GM21447 (cell line): Measurements from ENCODE around the gene PBOV1.
"Not testable (repeated sequence)": the region's sequence is repeated elsewhere in the genome, so short reads cannot be mapped to it uniquely, and the experiment has no call there.

Experiments used
- ATAC-seq: cut with Tn5 transposase; IDR thresholded peaks from one replicate; pipeline ENCODE4 v1.9.1; 2021; ENCODE audit not compliant: unreplicated experiment

The PBOV1 gene

DNA sequence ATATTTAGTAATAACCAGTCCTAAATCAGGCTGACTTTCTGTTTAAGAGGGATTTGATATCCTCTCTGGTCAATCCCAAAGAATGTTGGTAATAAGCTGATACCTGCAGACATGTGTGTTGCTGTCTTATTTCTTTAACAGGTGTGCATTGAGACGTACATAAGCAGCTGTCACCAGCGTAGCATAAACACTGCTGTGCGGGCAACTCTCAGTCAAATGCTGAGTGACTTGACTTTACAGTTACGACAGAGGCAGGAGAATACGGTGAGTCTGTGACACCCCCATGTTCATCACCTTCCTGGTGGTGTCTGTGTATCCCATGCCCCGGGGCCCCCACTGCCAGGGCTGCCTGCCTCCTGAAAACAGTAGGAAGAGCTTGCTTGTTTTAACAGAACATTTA, 20.1 kb upstream of the PBOV1 start:
- ATAC-seq: no peak

DNA sequence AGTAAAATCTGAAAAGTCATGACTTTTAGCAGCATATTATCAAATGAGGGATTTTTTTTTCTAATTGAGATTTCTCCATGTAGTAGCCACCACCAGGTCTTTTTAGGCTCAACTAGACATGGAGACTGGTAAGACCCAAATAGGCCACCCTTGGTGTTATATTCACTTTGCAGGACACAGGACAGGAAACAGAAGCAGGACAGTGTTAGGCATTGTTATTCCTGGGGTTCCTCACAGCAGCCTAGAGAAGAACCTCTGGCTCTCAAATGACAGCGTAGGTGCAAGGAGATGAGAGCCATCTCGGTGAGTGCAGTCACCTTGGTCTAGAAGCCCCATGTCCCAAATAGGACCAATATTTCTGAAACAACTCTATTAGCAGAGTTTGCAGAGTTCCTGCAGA, 19.2 kb upstream of the PBOV1 start:
- ATAC-seq: no peak

DNA sequence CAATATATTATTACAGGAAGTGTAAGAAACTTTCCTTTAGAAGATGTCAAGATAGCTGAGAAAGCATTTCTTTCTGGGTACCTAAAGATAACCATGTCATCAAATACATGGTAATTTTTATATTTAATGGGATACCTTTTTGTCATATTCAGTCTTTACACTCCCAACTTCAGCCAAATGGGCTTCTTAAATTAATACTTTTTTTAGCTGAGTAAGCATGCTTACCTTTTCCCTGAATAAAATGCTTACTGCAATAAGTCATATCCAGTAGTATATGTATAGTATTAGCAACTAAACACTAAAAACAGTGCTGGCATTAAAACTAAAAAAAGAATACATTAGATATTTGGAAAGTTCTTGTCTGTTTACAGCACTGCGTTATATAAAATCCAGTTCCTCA, 17.4 kb upstream of the PBOV1 start:
- ATAC-seq: no peak

DNA sequence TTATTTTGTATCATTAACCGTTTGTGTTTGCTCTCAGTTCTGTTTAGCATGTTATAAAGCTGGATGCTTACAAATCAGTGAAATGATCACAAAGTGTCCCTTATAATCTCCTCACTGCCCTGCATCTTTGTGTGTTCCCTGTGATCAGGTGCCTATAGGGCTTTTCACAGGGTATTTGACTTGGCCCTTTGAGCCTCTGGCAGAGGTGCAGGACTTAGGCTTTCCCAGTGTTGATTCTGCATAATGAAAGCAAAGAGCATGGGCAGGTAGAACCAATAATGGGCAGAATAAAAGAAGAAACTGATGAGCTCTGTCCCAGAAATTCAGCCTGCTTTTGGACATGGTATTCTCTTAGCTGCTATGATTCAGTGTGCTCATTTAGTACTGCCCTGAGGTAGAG, 16.9 kb upstream of the PBOV1 start:
- ATAC-seq: no peak

DNA sequence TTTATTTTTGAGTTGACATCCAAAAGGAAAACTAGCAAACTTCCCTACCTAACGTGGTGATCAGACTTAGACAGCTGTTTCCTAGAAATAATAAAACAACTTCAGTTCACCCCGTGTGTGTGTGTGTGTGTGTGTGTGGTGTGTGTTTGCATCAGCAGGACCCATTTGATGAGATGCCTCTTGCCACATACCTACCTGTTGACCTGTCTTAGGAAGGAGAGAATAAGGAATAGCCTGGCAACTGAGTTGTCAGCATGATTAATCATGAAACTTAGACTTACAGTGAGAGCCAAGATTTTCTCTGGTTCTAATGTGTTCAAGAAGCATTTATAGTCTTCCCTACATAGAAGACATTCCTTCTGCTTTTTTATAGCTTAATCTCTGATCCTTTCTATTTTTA, 16.1 kb upstream of the PBOV1 start:
- ATAC-seq: no peak

DNA sequence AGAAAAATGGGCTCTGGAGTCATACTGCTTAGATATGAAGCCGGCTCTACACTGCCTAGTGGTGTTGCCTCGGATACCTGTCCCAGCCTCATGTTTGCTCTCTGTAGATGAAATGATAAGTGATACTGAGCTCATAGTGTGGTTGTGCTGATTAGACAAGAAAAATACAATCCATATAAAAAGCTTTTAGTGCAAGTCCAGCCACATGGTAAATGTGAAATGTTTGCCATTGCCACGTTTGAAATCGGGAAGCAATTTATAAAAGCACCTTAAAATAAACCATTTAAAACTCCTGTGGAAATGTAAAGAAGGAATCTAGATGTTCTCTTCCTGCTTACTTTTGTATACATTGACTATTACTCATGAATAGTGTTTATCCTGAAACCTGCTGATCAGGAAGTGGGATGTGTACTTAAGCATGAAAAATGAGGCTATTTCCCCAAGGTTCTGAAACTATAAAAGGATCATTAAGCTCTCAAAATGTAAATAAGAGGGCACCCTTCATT, 13.1 kb upstream of the PBOV1 start:
- no peak for ATAC-seq

DNA sequence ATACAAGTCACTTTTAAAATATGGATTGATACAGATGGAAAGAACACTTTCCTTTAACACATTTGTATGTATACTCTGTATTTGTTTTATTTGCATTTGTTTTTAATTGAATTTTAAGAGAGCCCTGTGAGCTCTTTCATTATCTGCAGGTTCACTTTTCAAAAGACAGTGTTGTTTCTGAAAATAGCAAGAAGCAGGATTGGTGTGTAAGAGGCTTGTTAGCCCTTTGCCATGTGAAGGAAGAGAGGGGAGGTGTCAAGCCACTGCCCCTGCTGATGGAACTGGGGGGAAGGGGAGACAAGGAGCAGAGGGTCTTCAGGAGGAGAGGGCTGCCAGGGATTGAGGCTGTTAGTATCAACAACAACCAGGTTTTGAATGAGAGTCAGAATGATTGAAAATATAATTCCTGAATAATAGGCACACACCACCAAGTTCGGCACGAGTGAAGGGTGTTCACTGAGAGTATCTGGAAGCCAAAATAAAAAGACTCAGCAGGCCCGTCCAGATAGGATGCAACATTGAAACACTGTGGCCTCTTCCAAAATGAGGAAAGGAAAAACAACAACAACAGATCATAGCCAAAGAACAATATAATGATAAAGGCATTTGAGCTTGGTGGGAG, 12.6 kb upstream of the PBOV1 start:
- no peak for ATAC-seq

DNA sequence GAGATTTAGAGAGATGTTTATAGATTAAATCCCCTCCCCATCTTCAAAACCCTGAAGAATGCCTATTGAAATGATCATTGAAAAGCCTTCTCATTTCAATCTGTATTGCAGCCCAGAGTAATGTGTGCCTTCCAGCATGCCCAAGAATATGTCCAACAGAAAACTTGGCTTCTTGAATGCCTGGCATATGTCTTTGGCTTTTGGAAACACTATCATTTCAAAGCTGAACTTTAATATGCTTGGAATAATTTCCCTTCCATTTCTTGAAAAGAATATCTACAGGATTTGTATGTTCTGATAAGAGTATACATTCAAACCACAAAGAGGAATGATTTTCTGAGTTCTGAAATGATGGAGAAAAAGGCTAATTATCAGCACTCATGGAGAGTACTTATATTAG, 11.9 kb upstream of the PBOV1 start:
- ATAC-seq: no peak

DNA sequence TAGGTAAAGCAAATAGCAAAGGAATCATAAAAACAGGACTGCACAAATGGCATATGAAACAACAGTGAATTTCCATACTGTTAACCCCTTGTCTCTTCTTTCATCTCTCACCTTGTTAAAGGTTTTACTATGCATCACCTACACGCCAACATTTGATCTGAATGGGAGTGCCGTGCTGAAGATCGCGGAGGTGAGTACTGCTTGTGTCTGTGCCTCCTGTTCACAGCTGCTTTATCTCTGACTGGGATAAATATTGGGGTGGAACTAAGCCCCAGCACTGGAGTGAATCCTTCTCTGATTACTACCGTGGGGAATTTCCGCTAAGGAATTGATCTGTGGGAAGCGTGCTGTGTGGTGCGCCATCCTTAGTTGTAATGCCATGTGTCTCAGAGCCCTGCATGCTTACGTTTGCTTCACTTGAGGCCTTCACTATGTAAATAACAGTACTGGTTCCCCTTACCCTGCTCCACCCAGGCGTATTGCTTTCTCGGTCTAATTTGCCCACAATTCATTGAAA, 11.4 kb upstream of the PBOV1 start:
- no peak for ATAC-seq

DNA sequence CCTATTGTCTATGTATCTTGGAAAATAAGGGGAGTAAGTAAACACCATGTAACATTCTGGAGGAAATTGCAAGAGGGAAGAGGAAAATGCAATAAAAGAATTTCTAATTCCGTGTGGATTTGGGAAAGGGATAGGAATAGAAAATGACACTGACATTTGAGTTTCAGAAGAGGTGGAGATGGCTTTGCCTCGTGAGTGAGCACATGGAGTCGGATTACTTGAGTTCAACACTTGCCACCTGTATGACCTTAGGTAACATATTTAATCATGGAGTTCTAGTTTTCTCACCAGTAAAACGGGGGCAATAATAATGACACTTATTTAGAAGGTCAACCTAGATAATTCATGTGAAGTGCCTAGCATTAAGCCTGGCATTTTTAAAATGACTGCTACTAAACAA, 10.8 kb upstream of the PBOV1 start:
- ATAC-seq: no peak

DNA sequence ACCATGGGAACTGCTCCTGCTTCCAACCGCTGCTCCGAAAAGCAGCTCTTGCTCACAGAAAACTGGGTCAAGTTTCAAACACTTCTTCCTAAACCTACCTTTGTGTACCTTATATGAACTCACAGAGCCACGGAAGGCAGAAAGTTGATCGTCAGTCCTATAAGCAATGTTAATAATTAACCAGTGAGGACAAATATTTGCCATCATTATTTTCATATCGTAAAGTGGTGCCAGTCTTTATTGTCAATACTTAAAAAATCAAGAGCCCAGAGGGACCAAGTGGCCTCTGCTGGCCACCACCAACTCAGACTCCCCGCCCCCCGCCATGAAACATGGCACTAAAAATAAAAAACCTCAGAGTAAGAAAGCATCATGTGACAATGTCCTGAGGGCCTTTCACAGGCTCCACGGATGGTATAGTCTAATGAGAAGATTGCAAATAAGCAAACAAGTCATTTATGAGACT, 9.1 kb upstream of the PBOV1 start:
- no peak for ATAC-seq

DNA sequence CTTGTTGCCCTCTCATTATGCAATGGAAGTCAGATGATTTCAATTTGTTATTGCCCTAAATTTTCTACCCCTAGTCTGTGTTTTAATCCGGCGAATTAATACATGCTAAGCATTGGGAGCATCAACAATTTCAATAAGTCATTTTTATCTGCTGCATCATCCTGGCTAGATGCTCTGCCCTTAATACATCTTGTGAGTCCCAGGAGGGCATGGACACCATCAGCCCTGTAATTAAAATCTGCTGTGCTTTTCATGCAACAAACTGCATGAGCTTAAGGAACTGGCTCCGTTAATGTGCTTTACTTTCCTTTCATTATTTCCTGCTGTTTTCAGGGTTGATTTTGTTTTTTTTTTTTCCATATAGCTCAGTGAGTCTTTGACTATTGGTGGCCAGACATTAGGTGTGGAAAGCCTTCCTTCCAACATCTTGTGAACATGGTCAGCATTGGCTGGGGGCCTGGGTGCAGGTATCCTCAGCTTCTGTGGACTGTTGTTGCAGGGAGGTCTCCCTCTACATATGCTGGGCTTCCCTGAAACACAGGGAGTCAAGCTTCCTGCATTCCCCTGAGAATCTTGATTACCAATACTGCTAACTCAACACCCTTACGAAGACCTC, 8.5 kb upstream of the PBOV1 start:
- no peak for ATAC-seq

DNA sequence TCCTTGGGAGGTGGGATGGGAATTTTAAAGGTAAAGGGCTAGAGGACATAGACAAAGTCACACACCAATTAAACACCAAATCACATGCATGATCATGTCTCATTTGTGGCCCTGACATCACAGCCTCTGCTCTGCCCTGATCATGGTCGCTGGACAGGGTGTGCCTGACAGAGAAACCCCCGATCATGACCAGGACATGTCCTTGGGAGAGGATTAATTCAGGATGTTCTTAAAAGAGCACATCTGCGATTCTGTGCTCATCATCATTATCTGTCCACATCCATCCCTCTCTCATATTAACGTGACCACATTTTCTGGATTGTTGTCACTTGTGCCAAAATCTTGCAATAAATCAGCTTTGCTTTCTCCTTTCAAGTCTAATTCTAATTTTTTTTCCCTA, 7.7 kb upstream of the PBOV1 start:
- ATAC-seq: no peak

DNA sequence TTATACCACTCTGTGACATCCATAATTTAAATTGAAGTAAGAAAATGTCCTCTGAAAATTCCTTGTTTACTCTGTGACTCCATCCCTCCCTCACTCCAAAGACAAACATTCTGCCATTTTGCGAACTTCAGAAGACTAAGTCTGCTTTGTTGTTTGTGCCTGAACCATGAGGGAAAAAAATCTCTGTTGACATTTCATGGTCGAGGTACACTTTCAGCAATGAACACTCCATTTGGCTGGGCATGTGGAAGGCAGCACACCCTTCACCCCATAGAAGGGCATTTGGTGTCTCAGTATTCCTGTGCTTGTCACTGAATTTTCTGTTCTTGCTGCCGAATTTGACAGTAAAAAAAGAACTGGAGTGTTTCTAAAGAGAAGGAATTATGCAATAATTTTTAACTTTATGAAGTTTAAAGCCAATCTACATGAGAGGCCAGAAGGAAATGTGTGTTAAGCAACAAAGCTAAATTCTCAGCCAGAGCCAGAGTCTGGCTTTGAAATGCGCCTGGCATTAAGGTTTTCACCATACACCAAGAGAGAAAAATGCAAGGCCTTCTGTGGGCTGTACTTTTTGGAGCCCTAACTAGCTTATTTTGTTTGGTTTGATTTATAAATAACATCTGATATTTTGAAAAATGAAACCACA, 4.7 kb upstream of the PBOV1 start:
- no peak for ATAC-seq

DNA sequence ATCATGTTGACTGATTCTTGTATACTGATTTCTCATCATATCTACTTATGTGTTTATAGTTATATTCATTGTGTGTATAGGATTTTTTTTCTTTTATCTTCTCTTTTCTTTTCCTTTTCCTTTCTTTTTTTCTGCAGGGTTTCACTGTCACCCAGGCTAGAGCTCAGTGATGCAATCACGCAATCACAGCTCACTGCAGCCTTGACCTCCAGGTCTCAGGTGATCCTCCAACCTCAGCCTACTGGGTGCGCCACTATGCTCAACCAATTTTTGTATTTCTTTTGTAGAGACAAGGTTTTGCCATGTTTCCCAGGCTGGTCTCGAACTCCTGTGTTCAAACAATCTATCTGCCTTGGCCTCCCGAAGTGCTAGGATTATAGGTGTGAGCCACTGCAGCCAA, 1.6 kb upstream of the PBOV1 start:
- ATAC-seq: no peak

DNA sequence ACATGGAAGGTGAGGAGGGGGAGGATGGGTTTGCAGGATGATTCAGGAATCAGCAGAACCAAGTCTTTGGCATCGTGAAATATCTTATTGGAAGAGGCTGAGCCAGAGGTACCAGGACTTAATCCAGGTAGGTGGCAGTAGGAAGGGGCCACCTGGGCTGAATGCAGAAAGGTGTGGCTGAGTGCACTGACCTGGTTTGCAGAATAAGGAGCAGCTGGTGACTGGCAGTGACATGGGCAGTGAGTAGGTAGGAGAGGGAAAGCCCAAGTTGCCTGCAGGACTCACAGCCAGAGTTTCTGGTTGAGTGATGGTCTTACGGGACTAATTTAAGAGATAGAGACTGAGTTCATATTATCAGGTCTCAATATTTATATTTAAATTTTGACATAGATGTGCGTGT, 1.1 kb upstream of the PBOV1 start:
- ATAC-seq: no peak

DNA sequence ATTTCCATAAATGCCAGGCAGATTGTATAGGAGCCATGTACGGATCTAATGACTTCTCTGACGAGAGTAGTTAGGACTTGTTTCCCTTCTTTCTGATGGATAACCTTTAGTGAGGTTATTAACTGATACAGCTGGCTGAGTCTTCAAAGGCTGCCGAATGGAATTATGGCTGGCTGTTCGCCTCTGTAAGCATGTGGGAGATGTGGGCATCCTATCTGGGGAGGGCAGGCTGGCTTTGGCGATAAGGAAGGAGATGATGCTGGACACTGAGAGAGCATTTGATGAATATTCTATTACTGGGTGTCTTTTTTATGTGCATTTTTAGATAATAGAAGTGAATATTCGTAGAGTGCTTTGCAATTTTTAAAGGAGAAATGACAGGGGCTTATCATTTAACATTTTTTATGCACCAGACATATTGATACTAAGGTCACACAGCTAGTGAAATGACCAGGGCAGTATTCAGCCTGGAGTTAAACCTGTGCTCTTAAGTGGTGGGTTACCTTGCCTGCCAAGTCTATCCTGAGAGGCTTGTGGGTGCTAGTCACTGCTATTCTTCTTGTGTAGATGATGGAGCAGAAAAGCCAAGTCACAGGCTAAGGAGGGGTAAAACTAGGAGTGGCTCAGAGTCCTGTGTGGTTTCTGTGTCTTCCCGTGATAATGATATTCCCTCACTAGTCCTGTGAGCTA, 3.1 kb downstream of the PBOV1 start:
- ATAC-seq: no peak

DNA sequence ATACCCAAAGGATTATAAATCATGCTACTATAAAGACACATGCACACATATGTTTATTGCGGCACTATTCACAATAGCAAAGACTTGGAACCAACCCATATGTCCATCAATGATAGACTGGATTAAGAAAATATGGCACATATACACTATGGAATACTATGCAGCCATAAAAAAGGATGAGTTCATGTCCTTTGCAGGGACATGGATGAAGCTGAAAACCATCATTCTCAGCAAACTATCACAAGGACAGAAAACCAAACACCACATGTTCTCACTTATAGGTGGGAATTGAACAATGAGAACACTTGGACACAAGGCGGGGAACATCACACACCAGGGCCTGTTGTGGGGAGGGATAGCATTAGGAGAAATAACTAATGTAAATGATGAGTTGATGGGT, 5.8 kb downstream of the PBOV1 start:
- not testable (repeated sequence) for ATAC-seq

DNA sequence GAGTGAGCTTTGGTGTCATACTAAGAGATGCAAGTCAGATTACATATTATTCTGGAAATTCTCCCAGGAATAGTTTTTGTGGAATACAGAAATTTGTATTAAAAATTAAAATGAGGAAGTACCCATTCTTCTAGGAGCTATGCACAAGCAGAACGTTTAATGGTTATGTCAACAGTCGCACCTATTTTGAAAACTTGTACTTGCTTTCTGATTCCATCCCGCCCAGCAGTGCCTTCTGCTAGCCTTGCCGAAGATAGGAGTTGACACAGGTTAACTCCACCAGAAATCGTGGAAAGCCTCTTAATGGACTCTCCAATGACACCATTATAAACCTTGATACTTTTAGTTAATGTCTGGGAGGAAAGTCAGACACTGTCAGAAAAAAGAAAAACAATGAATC, 6.7 kb downstream of the PBOV1 start:
- no peak for ATAC-seq

DNA sequence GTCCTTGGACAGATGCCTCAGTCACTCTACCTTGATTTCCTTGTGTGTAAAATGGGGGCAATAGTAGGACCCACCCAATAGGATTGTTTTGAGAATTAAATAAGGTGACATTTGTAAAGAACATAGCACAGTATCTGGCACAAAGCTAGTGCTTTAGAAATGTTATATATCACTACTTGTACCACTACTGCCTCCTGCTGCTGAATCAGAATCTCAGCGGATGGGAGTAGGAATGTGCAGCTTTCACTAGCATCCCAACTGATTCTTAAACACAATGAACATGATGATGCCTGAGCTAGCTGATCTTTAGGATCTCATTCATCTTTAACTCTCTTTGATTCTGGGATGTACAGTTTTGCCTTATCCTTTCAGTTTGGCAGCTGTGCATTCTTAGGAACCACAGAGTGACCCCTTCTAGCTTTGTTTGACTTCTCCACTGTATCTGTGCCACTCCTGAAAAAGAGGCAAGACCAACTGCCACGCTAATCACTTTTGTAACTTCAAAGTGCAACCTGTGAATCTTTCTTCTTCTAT, 7.2 kb downstream of the PBOV1 start:
- ATAC-seq: no peak

DNA sequence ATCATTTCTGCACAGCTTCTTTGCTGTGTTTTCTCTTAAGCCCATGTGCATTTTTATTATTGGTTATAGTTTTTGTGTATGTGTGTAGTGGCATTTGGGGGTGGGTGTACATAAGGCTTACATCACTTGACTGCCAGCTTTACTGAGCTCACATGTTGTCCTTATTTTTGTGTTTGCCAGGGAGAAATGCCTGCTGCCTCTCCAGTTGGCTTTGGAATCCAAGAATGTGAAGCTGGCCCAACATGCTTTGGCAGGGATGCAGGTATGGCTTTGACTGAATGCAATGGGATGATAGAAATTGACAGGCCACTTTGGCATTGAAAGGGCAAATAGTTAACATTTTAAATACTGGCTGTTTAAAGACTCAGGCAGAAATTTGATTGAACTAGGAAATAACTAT, 11.4 kb downstream of the PBOV1 start:
- ATAC-seq: no peak
